ENCODE results near the gene ZSCAN5C. TPM values are rescaled to one million over a fixed set of nuclear protein-coding genes. Genes with fewer than 3 reads are reported as not detected.
A peak's percentile ranks its signal among the peaks of the same experiment; 100 is the strongest.

ZSCAN5C gene
- total and polyA plus RNA-seq, 2 of the 8 experiments (the other 6 are each of a cell fraction or from before 2014, with no cell fraction given): not detected

- H3K4me1 ChIP-seq (replicated peaks in 1 of 4; ENCODE audit: control insufficient read depth in 3 of 4, insufficient read depth in 4 of 4, low read length in 3 of 4): peaks cover 0 to 3% (median 0%) of the 10 kb centered on the region in 4 experiments; a peak in 1 of 7 replicates
- no peak overlapping the region for H3K4me2 ChIP-seq (ENCODE audit: insufficient read depth in 1 of 2, low read depth in 2 of 2, low read length in 2 of 2)
- 85% methylated on average over 11 of the region's 11 CpGs; no CpG with 5 or more reads in 1 of the 2 experiments for WGBS, 2 experiments (ENCODE audit: extremely low coverage in 1 of 2, insufficient coverage in 1 of 2, insufficient read length in 1 of 2, insufficient replicate concordance in 2 of 2, low coverage in 1 of 2, low lambda C conversion rate in 2 of 2, missing lambda C conversion rate in 1 of 2)
- H2BK120ac ChIP-seq (replicated peaks; ENCODE audit: low read depth, low read length): no peak overlapping the region
- FAIRE-seq (no peak), DNase-seq (ENCODE audit: low read depth in 1 of 2, low spot score in 2 of 2) (no peak)
- H3K79me2 ChIP-seq (ENCODE audit: control insufficient read depth in 1 of 2, insufficient read depth in 2 of 2, low read length in 2 of 2): no peaks in the 10 kb centered on the region
- no peak overlapping the region for H3K23ac ChIP-seq (ENCODE audit: insufficient read length)
- H4K91ac ChIP-seq (replicated peaks; ENCODE audit: insufficient read length, low read length): no peak overlapping the region
- H2AK5ac ChIP-seq (ENCODE audit: low read depth, low read length): no peak overlapping the region
- CTCF ChIA-PET (ENCODE audit: partially characterized antibody): interaction anchor here (0.7 to 13.8 kb wide), 10 partner anchors 11 to 1908 kb away, joined by 3 to 137 read pairs (median 7); no protein-coding TSS in a partner anchor
- H2BK15ac ChIP-seq (ENCODE audit: low read length): no peak overlapping the region
- no peaks in the 10 kb centered on the region for H3K9me3 ChIP-seq (ENCODE audit: insufficient read depth in 2 of 2, low read depth in 1 of 2, low read length in 1 of 2)
- H3K27ac ChIP-seq (ENCODE audit: low read depth, low read length): no peak overlapping the region
- H2BK12ac ChIP-seq (ENCODE audit: low read depth, low read length): no peak overlapping the region
- no peak overlapping the region for H3K9ac ChIP-seq (replicated peaks in 1 of 4; ENCODE audit: extremely low read depth in 1 of 4, low read depth in 3 of 4, low read length in 3 of 4)
- H3K18ac ChIP-seq (ENCODE audit: extremely low read depth, low read length): no peak overlapping the region
- no peak overlapping the region for H2BK20ac ChIP-seq (ENCODE audit: low read length)
- H2BK5ac ChIP-seq (ENCODE audit: low read depth, low read length): no peak overlapping the region
- H3K79me1 ChIP-seq (ENCODE audit: low read depth, low read length): no peaks in the 10 kb centered on the region
- no peaks in the 10 kb centered on the region for H3K23me2 ChIP-seq (ENCODE audit: low read depth, low read length)
- H3K36me3 ChIP-seq (ENCODE audit: control insufficient read depth in 2 of 4, insufficient read depth in 4 of 4, low read length in 3 of 4): no peaks in the 10 kb centered on the region
- no peak overlapping the region for H3K4me3 ChIP-seq (ENCODE audit: extremely low read depth in 1 of 4, insufficient read depth in 2 of 4, low read depth in 3 of 4, low read length in 4 of 4)
- no peaks in the 10 kb centered on the region; a peak in 1 of 7 replicates for H3K27me3 ChIP-seq (replicated peaks in 1 of 4; ENCODE audit: control insufficient read depth in 3 of 4, extremely low read depth in 1 of 4, insufficient read depth in 3 of 4, low read length in 3 of 4)
- no peak overlapping the region for H4K8ac ChIP-seq (ENCODE audit: extremely low read depth, insufficient read depth, low read length)
- H3K56ac ChIP-seq (replicated peaks; ENCODE audit: insufficient read length, low read depth, low read length): no peak overlapping the region
- H3K4ac ChIP-seq (replicated peaks; ENCODE audit: insufficient read length, low read depth, low read length): no peak overlapping the region
- H2AFZ ChIP-seq (ENCODE audit: low read length): no peak overlapping the region
- H4K5ac ChIP-seq (ENCODE audit: insufficient read length, low read depth, low read length): no peak overlapping the region
- POLR2A ChIA-PET (ENCODE audit: partially characterized antibody): interaction anchor here (0.6 to 1.7 kb wide), 2 partner anchors 17 to 95 kb away, joined by 3 read pairs; no protein-coding TSS in a partner anchor
- TF ChIP-seq KDM1A (IDR thresholded peaks at IDR 0.05; ENCODE audit: borderline replicate concordance, low read length) (peak; percentile 48; the same call in 1 of the 2 replicates), JUND (IDR thresholded peaks at IDR 0.05; ENCODE audit: low read length) (no peak)
- no peak overlapping the region for H3K14ac ChIP-seq (ENCODE audit: insufficient read length)
- no peaks in the 10 kb centered on the region for H4K20me1 ChIP-seq (replicated peaks in 1 of 2; ENCODE audit: control insufficient read depth in 1 of 2, insufficient read depth in 2 of 2, low read length in 2 of 2)
Observed at GRCh38 chr19:56177564-56178243, 24.4 kb upstream of the ZSCAN5C start.

Measured in H1 (cell line).